ENCODE results near the gene PTHLH.

The PTHLH gene

GRCh38 chr12:27972721-27973120 is at the start of gene PTHLH:
Gene PTHLH, minus strand, starts transcription at chr12:27972733. Its CDS starts 3,239 bp downstream, at chr12:27969494.
- no peak for DNase-seq (ENCODE audit: low read depth in 2 of 2)

- DNase-seq (ENCODE audit: low read depth in 2 of 2) = no peak
Measured at GRCh38 chr12:28021704-28022103, 49.2 kb upstream of the PTHLH start.

GRCh38 chr12:28017873-28018255 is 45.3 kb upstream of the PTHLH start:
- DNase-seq (ENCODE audit: low read depth in 2 of 2) = no peak

GRCh38 chr12:28017126-28017872 is 44.8 kb upstream of the PTHLH start:
- DNase-seq (ENCODE audit: low read depth in 2 of 2) = no peak

GRCh38 chr12:28015165-28015564 is 42.6 kb upstream of the PTHLH start:
- DNase-seq (ENCODE audit: low read depth in 2 of 2) = no peak

- no peak for DNase-seq (ENCODE audit: low read depth in 2 of 2)
Measured at GRCh38 chr12:28014196-28014595, 41.7 kb upstream of the PTHLH start.

- DNase-seq (ENCODE audit: low read depth in 2 of 2) = no peak
Measured at GRCh38 chr12:28012333-28012918, 39.9 kb upstream of the PTHLH start.

- DNase-seq (ENCODE audit: low read depth in 2 of 2) = no peak
Measured at GRCh38 chr12:28010036-28010435, 37.5 kb upstream of the PTHLH start.

GRCh38 chr12:27999970-28000369 is 27.4 kb upstream of the PTHLH start:
- no peak for DNase-seq (ENCODE audit: low read depth in 2 of 2)

- DNase-seq (ENCODE audit: low read depth in 2 of 2) = no peak
Measured at GRCh38 chr12:27999521-27999920, 27.0 kb upstream of the PTHLH start.

GRCh38 chr12:27998658-27999057 is 26.1 kb upstream of the PTHLH start:
- no peak for DNase-seq (ENCODE audit: low read depth in 2 of 2)

GRCh38 chr12:27998170-27998569 is 25.6 kb upstream of the PTHLH start:
- no peak for DNase-seq (ENCODE audit: low read depth in 2 of 2)

- no peak for DNase-seq (ENCODE audit: low read depth in 2 of 2)
Measured at GRCh38 chr12:27996761-27997160, 24.2 kb upstream of the PTHLH start.

- DNase-seq (ENCODE audit: low read depth in 2 of 2) = no peak
Measured at GRCh38 chr12:27995406-27995805, 22.9 kb upstream of the PTHLH start.

GRCh38 chr12:27988594-27989233 is 16.2 kb upstream of the PTHLH start:
- DNase-seq (ENCODE audit: low read depth in 2 of 2) = no peak

- no peak for DNase-seq (ENCODE audit: low read depth in 2 of 2)
Measured at GRCh38 chr12:27987331-27987730, 14.8 kb upstream of the PTHLH start.

GRCh38 chr12:27984275-27984674 is 11.7 kb upstream of the PTHLH start:
- DNase-seq (ENCODE audit: low read depth in 2 of 2) = no peak

GRCh38 chr12:27982951-27983350 is 10.4 kb upstream of the PTHLH start:
- DNase-seq (ENCODE audit: low read depth in 2 of 2) = no peak

GRCh38 chr12:27982385-27982784 is 9.9 kb upstream of the PTHLH start:
- DNase-seq (ENCODE audit: low read depth in 2 of 2) = no peak

- DNase-seq (ENCODE audit: low read depth in 2 of 2) = no peak
Measured at GRCh38 chr12:27981874-27982273, 9.3 kb upstream of the PTHLH start.

GRCh38 chr12:27979145-27979544 is 6.6 kb upstream of the PTHLH start:
- no peak for DNase-seq (ENCODE audit: low read depth in 2 of 2)

- DNase-seq (ENCODE audit: low read depth in 2 of 2) = no peak
Measured at GRCh38 chr12:27975222-27976136, 2.9 kb upstream of the PTHLH start.
